ENCODE measurements around the gene NAT16. TPM values are rescaled to one million over a fixed set of nuclear protein-coding genes. Genes with fewer than 3 reads are reported as not detected.
A peak's percentile ranks its signal among the peaks of the same experiment; 100 is the strongest.

Gene NAT16
- total RNA-seq, 1 donor from 2014 or later = 1.2 TPM

DNA sequence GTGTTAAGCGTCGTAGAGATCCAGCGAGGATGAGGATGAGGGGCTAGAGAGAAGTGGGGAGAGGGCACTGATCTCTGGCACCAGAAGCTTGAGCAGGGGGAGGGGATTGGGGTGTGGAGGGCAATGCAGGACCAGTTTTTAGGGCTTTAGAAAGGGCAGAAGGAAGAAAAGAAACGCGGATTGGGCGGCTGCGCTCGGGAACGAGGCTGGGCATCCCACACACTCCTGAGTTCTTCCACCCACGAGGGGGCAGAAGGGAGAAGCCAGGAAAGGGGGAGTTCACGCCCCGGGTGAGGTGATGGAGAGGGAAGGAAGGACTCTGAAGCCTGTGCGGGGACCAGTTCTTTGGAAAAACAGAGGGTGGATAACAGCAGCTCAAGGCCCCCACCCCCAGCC, 8.7 kb downstream of the NAT16 start:
- no peak for DNase-seq (ENCODE audit: low spot score)

DNA sequence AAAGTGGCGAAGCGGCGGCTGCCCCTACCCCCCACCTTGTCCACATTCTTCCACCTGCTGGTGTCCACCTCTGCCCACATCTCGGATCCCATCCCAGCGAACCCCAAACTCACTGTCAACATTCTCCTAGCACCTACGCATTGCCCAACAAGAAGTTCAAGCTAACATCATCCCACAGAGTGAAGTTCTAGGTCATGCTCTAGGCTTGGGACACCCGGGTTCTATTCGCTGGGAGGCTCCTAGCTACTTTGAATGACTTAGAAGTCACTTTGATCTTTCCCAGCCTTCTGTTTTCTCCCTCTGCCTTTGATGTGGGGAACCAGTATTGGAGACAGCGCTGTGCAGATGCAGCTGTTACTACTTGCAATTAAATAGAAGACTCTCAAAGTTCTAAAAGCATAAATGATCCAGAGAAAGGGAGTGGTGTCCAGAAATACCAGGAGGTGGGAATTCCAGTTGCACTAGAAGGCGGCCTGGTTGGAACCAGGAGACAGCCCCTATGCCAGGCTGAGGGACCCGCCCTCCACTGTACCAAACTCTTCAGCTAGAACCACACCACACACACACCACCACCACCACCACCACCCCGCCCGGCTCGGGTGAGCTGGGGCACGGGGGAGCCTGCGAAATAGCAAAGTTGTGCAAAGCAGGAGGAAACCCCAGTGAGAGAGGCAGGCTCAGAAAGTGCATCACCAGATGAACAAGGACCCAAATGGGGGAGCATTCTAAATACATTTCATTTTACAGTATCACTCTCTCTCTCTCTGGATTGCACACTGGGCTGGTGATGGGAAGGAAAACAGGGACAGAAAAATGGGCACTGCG, 9.3 kb downstream of the NAT16 start:
- no peak for DNase-seq (ENCODE audit: low spot score)

DNA sequence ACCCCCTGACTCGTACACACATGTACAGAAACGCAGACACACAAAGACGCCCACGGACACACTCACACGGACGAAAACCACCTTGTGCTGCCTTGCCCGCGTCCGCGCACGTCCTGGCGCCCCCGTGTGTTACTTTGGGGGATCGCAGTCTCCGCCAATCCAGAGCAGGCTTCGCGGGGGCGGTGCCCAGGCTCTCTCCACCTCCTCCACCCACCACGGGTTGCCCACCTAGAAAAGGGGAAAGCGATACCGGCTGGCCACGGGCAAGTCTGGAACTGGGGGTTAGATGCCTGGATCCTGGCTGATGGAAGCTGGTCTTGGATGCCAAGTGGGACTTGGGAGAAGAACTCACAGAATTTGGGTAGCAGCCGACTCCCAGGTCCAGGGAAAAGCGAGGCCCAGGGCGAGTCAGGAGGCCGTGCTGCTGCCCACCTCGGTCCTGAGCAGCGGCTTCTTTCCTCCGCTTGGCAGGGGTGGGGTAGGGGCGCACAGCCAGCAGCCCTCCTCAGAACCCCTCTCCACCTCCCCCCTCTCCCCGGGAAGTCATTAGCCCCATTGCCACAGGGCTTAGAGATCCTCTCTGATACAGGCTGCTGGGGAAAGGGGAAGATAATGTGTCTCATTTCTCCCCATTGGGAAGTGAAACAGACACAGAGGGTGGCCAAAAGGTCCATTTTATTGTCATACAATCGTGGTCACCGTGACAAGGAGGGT, 10.1 kb downstream of the NAT16 start:
- DNase-seq (ENCODE audit: low spot score) = peak; percentile 44

DNA sequence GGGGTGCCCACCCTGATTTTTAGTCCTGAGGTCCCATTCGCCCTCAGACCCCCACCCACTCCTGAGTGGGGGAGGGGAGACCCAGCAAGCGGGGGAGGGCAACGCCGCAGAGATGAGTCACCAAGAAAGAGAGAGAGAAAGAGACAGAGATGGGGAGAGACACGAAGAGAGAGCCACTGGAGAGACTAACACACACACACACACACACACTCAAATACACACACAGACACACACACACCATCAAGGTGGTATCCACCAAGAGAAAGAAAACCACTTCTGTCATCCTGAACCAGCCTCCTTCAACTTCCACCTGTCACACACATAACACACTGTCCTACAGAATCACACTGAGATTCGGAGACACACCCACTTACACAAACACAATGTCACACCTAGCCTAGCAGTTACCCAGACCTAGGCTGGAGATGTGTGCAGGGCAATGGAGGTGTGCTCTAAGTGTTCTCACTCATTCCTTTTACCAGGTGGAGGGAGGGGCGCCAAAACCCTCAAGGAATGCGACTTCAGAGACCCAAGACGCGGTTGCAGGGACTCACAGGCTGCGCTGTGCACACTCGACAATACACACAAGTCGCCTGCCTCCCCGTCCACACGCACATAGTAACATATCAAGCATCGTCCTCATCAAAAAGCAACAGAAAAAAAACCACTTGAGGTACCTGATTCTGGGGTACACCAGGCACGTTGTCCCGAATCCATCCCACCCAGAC, 10.8 kb downstream of the NAT16 start:
- no peak for DNase-seq (ENCODE audit: low spot score)

DNA sequence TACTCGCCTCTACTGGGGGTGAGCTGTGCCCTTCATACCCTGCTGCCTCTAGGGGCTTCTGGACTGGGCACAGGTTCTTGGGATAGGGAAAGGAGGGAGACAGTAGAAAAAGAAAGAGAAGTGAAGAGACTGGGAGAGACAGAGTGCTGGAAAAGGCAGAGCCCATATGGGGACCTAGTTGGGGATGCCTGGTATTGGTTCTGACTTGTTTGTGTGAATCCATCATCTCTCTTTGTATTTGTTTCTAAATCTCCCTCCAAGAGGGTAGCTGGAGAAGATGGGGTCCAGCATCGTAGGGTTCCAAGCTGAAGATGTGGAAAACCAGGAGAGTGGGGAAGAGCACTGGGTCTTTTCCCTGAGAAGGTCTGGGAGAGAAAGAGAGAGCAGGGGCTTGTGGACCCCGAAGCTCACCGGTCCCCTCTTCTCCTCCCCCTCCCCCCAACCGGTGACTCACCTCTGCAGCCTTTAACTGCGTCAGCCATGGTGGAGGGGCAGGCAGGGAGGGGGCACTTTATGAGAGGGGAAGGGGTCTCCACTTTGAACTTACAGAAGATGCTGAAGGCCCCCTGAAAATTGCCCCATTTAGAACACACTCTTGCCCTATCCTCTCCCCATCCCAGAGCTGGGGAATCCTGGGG, 11.6 kb downstream of the NAT16 start:
- no peak for DNase-seq (ENCODE audit: low spot score)

DNA sequence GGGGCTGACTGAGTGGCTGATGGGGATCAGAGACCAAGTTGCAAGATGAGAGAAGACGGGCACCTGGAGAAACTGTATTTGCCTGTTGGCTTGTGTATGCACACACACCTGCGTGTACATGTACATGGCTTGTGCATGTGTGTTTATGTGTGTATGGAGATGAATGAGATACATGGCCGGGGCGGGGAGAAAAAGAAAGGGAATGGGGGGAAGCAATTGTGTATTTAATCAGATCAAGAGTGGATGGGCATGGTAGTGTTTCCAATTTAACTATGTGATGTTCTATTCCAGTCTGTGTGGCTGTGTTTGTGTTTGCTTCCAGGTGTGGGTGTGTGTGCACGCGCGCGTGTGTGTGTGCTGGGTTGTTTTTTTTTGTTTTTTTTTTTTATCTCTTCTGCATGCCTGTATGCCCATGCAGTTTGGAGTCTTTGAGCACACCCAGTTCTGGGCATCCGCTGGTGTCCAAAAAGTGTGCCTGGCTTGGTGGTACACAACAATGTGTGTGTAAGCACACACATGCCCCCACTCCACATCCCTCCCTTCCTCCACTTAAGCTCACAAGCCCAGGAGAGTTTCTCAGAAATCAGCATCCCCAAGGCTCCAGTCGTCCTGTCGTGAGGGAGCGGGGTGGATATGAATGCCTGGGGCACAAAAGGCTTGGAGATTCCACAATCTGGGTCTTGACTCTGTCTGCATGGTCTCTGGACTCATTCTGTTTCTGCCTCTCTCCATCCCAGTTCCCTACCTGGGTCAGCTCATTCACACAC, 12.3 kb downstream of the NAT16 start:
- no peak for DNase-seq (ENCODE audit: low spot score)

DNA sequence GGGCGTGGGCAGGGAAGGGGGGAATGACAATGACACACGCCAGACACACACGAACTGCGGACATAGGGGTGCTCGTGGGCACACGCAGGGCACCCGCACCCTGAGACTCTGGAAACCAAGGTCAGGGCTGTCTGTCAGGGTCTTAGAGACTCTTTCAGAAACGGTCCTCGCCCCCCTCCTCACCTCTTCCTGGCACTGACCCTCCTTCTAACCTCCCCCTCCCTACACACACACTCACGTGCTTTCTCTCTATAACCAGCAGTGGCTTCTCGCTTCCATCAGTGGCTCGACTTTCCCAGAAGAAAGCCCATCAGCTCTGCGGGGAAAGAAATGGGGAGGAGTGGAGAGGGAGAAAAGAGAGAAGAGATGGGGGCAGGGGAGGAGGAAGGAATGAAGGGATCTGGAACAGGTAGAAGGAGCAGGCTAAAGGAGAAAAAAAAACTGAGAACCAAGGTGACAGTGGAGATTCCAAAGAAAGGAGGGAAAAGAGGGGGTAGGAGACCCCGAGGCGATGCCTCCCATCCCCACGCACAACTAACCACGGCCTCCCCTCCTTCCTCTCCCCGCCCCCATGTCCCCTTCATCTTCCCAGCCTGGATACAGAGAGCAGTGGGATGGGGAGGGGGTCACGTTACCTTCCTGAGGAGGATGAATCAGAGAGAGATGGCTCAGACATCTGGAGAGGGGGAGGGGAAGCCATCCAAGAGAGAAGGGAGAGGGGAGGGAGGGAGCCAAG, 13.0 kb downstream of the NAT16 start:
- DNase-seq (ENCODE audit: low spot score) = no peak

DNA sequence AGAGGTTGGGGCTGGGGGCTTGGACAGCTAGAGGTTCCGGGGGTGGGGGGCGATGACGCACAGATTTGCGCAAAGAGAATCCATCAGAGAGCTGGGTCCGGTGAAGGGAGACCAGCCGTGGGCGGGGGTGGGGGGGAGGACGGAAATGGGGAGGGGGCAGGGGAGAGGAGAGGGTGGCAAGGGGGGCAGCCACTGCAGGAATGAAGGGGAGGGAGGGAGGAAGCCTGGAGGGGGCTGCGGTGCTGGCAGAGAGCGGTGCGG, 13.5 kb downstream of the NAT16 start:
- no peak for DNase-seq (ENCODE audit: low spot score)

DNA sequence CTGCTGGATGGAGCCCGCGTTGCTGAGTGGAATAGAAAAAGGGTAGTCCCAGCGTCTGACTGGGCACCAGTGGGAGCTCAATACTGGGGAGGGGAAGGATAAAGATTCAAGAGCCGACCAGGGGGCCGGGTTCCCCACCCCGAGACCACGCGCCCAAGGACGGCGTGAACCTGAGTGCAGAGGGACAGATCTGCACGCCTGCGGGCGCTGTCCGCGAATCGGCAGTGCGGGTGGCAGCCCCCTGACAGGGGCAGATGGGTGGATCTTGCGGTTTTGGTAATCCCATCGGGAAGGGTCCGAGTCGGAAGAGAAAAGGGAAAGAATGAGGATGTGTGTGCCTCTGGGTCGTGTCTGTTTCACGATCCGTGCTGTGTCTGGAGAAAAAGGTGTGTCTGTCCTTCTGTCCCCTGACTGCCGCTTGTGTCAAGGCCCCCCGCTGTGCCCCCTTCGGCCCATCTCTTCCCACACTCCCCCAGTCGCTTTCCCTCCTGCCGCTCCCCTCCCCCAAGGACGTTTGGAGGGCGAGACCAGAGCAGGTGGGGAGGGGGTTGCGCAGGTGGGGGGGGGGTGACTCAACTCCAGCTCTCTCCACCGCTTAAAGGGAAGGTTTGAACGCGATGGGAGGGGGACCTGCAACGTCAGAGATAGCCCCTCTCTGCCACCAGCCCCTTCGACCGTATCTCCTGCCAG, 14.0 kb downstream of the NAT16 start:
- DNase-seq (ENCODE audit: low spot score) = no peak

DNA sequence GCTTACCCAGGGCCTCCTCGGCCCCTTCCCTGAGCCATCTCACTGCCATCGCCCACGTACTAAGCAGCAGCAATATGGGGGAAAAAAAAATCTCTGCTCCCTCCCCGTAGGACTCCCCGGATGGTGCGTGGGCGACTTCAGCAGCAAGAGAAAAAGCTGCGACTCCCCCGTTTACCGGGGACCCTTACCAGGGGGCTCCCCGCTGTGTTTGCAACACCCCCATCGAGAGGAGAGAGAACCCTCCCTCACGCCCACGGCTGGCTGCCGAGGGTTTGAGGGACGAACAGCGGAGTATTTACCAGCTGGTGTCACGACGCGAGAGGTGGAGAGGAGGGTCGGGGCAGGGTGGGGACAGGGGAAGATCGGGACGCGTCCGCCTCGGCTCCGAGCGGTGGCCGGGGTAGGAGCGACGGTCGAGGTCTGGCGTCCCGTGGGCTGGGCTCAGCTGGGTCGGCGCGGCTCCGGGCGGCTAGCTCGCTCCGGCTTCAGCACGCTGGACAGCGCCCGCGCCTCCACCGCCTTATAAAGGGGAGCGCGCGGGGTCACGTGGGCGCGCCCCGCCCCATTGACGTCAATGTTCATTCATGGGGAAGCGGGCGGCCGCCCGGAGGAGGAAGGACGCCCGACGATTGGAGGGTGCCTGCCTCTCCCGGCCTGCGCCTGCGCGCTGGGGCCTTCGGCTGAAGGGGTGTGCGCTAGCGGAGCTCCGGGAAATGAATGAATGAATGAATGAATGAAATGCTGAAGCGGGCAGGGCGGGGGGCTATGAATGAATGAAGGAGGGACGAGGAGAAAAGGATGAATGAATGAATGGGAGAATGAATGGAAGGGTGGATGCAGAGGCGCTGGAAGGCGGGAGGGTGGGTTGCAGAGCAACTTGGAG, 14.8 kb downstream of the NAT16 start, which contains the start of gene VGF:
VGF (minus strand) TSS at position 495 of the 883 bp plus-strand sequence. CDS start 726 bp downstream, outside the sequence.
- peak; percentile 95 for DNase-seq (ENCODE audit: low spot score)

DNA sequence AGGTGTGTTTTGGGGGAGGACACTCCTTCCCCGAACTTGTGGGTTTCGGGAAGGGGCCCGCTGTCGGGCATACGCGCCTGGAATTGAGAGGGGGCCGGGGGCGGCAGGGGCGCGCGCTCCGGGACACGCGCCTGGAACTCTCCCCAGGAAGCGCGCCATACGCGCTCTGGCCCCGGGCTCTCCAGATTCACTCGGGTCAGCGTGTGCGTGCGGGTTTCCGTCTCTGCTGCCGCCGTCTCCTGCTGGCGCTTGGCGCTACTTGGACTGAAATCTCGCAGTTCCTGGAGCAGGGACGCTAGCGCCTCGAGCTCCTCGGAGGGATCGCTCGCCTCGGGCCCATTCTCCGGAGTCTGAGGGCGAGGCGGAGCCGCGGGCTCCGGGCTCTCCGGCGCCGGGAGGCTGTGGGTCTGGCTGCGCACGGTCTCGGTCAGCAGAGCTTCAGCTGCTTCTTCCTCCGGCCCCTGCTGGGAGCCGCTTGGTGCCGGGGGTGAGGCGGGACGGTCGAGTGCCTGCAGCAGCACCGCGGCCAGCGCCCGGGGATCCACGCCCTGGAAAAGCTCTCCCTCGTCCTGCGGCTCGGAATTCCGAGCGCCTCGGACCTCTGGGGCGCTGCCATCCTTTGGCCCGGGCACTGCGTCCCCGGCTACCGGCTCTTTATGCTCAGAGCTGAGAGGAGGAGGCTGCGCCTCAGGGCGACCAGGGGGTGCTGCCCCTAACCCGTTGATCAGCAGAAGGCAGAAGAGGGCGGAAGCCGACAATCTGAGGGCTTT, 15.8 kb downstream of the NAT16 start:
- peak; percentile 59 for DNase-seq (ENCODE audit: low spot score)

DNA sequence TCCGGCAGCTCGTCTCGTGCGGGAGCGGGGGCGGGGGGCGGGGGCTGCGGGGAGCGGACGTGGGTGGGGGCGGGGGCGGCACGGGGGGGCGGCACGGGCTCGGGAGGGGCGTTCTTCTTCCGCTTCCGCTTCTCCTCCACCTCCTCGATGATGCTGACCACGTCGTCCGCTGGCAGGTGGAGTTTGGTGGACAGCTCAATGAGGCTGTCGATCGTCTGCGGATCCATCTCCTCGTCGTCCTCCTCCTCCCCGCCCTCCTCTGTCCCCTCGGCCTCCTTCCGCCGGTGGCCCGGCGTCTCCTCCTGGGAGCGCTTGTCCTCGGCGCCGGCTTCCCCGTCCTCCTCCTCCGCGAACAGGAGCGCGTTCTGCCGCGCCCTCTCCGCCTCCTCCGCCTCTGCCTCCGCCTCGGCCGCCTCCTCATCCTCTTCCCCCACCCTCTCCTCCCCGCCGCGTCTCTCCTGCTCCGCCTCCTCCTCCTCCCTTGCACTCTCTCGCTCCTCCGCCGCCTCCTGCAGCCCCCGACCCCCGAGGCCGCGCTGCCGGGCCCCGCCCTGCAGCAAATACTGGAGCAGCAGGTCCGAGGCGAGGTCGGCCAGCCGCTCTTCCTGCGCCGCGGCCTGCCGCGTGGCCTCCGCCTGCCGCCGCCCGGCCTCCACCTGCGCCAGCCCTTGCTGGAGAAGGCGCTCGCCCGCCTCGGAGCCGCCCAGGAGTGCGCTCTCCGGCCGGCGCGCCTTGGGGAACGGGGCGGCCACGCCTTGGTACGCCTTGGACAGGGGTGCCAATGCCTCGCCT, 16.6 kb downstream of the NAT16 start:
- no peak for DNase-seq (ENCODE audit: low spot score)

DNA sequence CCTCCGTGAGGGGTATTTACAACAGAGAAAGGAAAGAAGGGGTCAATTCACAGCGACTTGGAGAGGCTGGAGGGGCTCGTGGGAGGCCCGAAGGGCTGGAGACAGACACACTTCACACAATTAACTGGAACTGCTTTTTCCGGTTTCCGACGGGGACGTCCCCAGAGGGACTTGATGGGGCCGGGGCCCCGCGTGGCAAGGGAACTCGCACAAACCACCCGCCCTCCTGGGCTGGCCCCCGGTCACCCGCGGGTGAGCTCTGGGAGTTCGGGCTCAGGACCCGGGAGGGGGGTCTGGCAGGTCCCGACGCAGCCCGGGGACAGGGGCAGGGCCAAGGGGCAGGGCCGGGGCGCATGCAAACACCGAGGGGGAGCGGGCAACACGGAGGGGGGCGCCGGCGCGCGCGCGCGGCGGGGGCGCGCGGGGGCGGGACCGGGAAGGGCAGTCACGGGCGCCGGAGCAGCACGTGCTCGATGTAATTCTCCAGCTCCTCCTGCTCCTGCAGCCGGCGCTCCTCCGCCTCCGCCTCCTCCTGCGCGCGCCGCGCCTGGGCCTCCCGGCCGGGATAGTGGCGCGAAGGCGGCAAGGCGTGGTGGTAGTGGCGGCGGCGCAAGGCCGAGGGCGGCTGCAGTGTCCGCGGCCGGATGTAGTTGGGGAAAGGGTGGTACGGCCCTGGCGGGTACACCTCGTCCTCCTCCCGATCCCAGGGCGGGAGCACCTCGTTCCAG, 17.4 kb downstream of the NAT16 start:
- peak; percentile 38 for DNase-seq (ENCODE audit: low spot score)

DNA sequence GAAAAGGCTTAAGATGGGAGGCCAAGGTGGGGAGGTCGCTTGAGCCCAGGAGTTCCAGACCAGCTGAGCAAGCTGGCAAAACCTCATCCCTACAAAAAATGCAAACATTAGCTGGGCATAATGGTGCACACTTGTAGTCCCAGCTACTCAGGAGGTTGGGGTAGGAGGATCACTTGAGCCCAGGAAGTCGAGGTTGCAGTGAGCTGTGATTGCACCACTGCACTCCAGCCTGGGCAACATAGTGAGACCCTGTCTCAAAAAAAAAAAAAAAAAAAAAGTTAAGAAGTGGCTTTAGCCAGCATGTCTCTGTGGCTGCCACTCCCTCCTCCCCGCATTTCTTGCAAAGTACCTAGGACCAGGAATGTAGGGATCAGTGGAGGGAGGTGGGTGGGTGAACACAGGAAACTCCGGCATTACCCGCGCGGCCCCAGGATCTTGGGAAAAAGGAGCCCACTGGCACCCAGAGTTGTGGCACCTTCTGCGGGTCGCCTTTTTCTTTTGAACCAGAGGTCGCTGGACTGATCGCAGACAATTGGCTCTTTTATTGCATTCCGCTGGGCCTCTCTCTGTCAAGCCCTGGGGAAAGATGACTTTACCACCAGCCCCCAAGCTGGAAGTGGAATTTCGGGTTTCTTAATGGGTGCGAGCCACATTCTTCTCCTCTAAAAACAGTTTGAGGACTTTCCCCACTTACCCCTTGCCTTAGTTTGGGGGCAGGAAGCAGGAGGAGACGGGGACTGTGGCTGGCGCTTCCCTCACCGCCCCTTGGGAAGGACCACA, 18.2 kb downstream of the NAT16 start:
- DNase-seq (ENCODE audit: low spot score) = no peak

DNA sequence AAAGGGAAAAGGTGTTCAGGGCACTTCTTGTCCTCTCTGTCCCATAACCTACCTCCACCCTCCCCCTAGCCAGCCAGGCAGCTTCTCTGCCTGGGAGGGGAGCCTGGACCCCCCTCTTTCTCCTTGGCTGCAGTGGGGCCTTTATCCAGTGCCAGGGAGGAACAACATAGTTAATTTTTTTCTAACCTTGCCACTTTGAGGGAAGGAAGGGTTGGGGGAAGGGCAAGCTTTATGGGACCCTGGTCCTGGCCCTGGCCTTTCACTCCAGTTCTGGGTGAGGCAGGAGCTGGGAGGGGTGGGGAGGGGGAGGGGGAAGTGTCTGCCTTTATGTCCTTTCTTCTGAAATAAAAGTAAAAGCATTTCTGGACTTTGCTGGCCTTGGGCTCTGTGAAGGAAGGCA, 19.2 kb downstream of the NAT16 start:
- no peak for DNase-seq (ENCODE audit: low spot score)

All from umbilical cord (tissue), 2 donors.